HepG2 (cell line): ENCODE measurements around the gene SEC14L1. TPM values are rescaled to one million over a fixed set of nuclear protein-coding genes. Genes with fewer than 3 reads are reported as not detected.
A peak's percentile ranks its signal among the peaks of the same experiment; 100 is the strongest.

ENCODE experiments used
- ATF5 ChIP-seq: sonication (generic); formaldehyde crosslinking; IDR thresholded peaks from 2 replicates; pipeline ENCODE4 v1.4.0; 2020; ENCODE audit warnings: mild to moderate bottlenecking, low read depth, missing genetic modification reagents
- GATA4 ChIP-seq: sonication (generic); IDR thresholded peaks from 2 replicates; pipeline ENCODE4 v1.6.1; 2016; ENCODE audit warnings: antibody characterized with exemption, low read depth, borderline replicate concordance
- GPBP1L1 ChIP-seq: sonication (generic); formaldehyde crosslinking; IDR thresholded peaks from 2 replicates; pipeline ENCODE4 v1.5.0; 2020; ENCODE audit warnings: mild to moderate bottlenecking, missing genetic modification reagents
- HDAC2 ChIP-seq: sonication (generic); formaldehyde crosslinking; IDR thresholded peaks from 2 replicates; pipeline ENCODE4 v1.4.0; 2020; ENCODE audit warnings: missing genetic modification reagents
- KLF9 ChIP-seq: IDR thresholded peaks from 2 replicates; pipeline ENCODE4 v1.6.1; 2016; ENCODE audit warnings: low read depth
- MEIS2 ChIP-seq: sonication (generic); formaldehyde crosslinking; IDR thresholded peaks from 2 replicates; pipeline ENCODE4 v1.9.0; 2021; ENCODE audit warnings: mild to moderate bottlenecking, missing genetic modification reagents
- MYPOP ChIP-seq: sonication (generic); formaldehyde crosslinking; IDR thresholded peaks from 2 replicates; pipeline ENCODE4 v1.8.1; 2023; ENCODE audit warnings: mild to moderate bottlenecking, moderate library complexity, missing genetic modification reagents
- PTBP1 ChIP-seq: fragments of 200-400 bp; formaldehyde crosslinking; IDR thresholded peaks from 2 replicates; pipeline ENCODE4 v1.6.1; 2018; ENCODE audit warnings: low read length, low read depth; ENCODE audit not compliant: poor library complexity, severe bottlenecking
- RFXANK ChIP-seq: IDR thresholded peaks from 2 replicates; pipeline ENCODE4 v1.6.1; 2016
- SP2 ChIP-seq: sonication (generic); formaldehyde crosslinking; IDR thresholded peaks from 2 replicates; pipeline ENCODE4 v1.5.1; 2020; ENCODE audit warnings: mild to moderate bottlenecking, missing genetic modification reagents
- TOPORS ChIP-seq: sonication (generic); formaldehyde crosslinking; IDR thresholded peaks from 2 replicates; pipeline ENCODE4 v1.8.0; 2023; ENCODE audit warnings: mild to moderate bottlenecking, missing genetic modification reagents
- ZBED4 ChIP-seq: sonication (generic); formaldehyde crosslinking; IDR thresholded peaks from 2 replicates; pipeline ENCODE4 v1.4.0; 2020; ENCODE audit warnings: missing genetic modification reagents, borderline replicate concordance
- ZNF331 ChIP-seq: sonication (generic); formaldehyde crosslinking; IDR thresholded peaks from 2 replicates; pipeline ENCODE4 v1.4.0; 2020; ENCODE audit warnings: missing genetic modification reagents
- ZNF609 ChIP-seq: sonication (generic); formaldehyde crosslinking; IDR thresholded peaks from 2 replicates; pipeline ENCODE4 v1.4.0; 2020; ENCODE audit warnings: mild to moderate bottlenecking, missing genetic modification reagents, borderline replicate concordance
- ZNF7 ChIP-seq: IDR thresholded peaks from 2 replicates; pipeline ENCODE4 v1.6.1; 2016; ENCODE audit warnings: missing biosample characterization, missing genetic modification reagents
- ZNF790 ChIP-seq: sonication (generic); formaldehyde crosslinking; IDR thresholded peaks from 2 replicates; pipeline ENCODE4 v1.8.0; 2022; ENCODE audit warnings: missing genetic modification reagents, mild to moderate bottlenecking, borderline replicate concordance
- ZSCAN30 ChIP-seq: sonication (generic); formaldehyde crosslinking; IDR thresholded peaks from 2 replicates; pipeline ENCODE4 v1.5.0; 2020; ENCODE audit warnings: mild to moderate bottlenecking, missing genetic modification reagents
- polyA plus RNA-seq, 8 experiments: library from polyadenylated mRNA; depleted of rRNA in 3 of 8; stranded (reverse) in 7 of 8; unstranded in 1 of 8; fragments of >200 nt; fragmentation: Illumina TruSeq in 4 of 8; extraction: Trizol in 4 of 8; gene quantifications; 2 replicates each; pipeline versions ENCODE4 v1.2.1 to v1.2.3, GENCODE V29; 2011 to 2016; ENCODE audit warnings: low read depth in 4 of 8, missing spikeins in 1 of 8, mixed read lengths in 1 of 8; ENCODE audit not compliant: insufficient read depth in 1 of 8
- total RNA-seq, 5 experiments: library from RNA; depleted of rRNA; stranded (reverse); fragments of >200 nt; fragmentation: Illumina TruSeq; extraction: Trizol; gene quantifications; 2 replicates each; pipeline ENCODE4 v1.2.3, GENCODE V29; 2016; ENCODE audit warnings: low read depth in 1 of 5

SEC14L1 gene
- total and polyA plus RNA-seq, 2 of the 13 experiments (the other 11 are each of a cell fraction or from before 2014, with no cell fraction given) = 26.3 to 43.9 TPM

- no peak for TF ChIP-seq ZBED4 (CRISPR knock-in tag)
- TF ChIP-seq ZNF7 (CRISPR knock-in tag) = no peak
- no peak for TF ChIP-seq ZNF790 (CRISPR knock-in tag)
- TF ChIP-seq ZSCAN30 (CRISPR knock-in tag) = no peak
- no peak for TF ChIP-seq TOPORS (CRISPR knock-in tag)
- TF ChIP-seq KLF9 (CRISPR knock-in tag) = no peak
- no peak for TF ChIP-seq MYPOP
- TF ChIP-seq ZNF609 = no peak
- TF ChIP-seq GPBP1L1 = no peak
- TF ChIP-seq PTBP1 = no peak
- TF ChIP-seq GATA4 = no peak
- TF ChIP-seq RFXANK (CRISPR knock-in tag) = no peak
- no peak for TF ChIP-seq ATF5 (CRISPR knock-in tag)
- no peak for TF ChIP-seq HDAC2
- no peak for TF ChIP-seq SP2 (CRISPR knock-in tag)
- TF ChIP-seq MEIS2 (CRISPR knock-in tag) = 0 out of 2 replicates have a peak, but pooled peaks have one; percentile 53
- TF ChIP-seq ZNF331 (CRISPR knock-in tag) = no peak
These were observed at the start of gene SEC14L1 (continued) for GRCh38 chr17:77140878-77141767.
